ENCODE data around the gene EFNA5.

Gene EFNA5

GRCh38 chr5:107377277-107377609 is 293.5 kb downstream of the EFNA5 start:
- DNase-seq (ENCODE audit: low read depth, low spot score): no peak
- no peak overlapping the region for H3K4me3 ChIP-seq (ENCODE audit: low read length)

DNA sequence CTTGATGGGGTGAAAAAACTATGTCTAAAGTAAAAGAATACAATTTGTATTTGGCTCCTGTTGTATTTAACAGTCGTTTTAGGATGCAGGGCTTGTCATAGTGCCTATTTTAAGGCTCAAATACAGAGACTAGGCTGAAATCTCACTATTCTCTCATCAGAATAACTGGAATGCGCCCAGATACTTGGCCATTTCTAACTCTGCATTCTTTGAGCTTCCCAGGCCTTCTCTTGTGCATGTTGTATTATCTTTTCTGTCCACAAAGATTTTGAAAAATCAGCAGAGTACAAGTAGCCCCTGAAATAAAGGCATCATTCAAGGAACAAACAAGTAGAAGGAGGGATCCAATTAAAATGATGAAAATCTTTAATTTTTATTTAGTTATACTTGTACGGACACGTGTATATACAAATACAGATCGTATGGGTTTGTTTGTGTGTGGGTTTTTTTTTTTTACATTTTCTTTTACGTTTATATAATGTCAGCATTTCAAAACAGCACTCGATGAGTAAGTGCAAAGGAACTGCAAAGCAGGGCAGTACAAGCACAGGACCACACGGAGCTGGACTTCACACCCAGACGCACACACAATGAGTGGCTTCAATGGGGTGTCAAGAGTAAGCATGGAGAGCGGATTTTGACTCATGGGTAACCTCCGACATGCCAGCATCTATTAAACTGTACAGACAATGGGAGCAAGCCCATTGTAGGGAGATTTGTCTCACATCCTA is 294.0 kb downstream of the EFNA5 start:
- no peak overlapping the region for H3K4me3 ChIP-seq (ENCODE audit: low read length)
- no peak for DNase-seq (ENCODE audit: low read depth, low spot score)

- H3K4me3 ChIP-seq (ENCODE audit: low read length): no peak overlapping the region
- DNase-seq (ENCODE audit: low read depth, low spot score): no peak
Measured at GRCh38 chr5:107373549-107374263, 297.0 kb downstream of the EFNA5 start.

DNA sequence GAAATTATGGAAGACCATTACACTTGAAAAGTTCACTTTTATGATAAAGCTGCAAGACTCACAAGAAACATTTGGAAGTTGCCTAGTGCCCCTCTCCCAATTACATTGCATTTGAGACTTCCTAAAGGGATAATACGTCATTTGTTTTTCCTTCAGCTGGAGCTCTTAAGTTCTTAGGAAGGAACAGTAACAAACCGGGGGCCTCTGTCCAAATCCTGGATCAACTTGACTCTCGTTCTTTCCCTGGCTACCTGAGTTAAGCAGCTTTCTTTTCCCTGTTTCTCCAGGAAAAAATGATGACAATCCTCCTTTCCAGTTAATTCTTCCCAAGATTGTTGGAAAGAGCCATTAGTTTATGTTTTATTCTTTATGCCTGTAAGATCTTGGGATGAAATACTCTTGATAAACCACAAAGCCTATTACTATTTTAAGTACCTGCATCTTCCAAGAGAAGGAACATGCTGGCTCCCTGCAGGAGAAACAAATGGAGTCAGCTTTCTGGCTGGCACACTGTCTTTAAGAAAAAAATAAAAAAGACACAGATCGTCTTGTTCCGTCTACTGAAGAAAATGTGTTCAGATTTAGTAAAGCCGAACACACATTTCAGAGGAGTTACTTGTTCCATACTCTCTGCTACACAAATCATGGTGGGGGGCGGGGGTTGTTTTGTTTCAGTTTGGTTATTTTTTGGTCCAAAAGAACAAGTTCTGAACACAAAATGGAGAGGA is 297.9 kb downstream of the EFNA5 start:
- H3K4me3 ChIP-seq (ENCODE audit: low read length): no peak overlapping the region
- DNase-seq (ENCODE audit: low read depth, low spot score): no peak

- no peak overlapping the region for H3K4me3 ChIP-seq (ENCODE audit: low read length)
- no peak for DNase-seq (ENCODE audit: low read depth, low spot score)
Measured at GRCh38 chr5:107370396-107370968, 300.3 kb downstream of the EFNA5 start.

GRCh38 chr5:107369622-107370021 is 301.1 kb downstream of the EFNA5 start:
- no peak for DNase-seq (ENCODE audit: low read depth, low spot score)
- H3K4me3 ChIP-seq (ENCODE audit: low read length): no peak overlapping the region

- no peak for DNase-seq (ENCODE audit: low read depth, low spot score)
- H3K4me3 ChIP-seq (ENCODE audit: low read length): no peak overlapping the region
Measured at GRCh38 chr5:107368615-107369014, 302.1 kb downstream of the EFNA5 start.

DNA sequence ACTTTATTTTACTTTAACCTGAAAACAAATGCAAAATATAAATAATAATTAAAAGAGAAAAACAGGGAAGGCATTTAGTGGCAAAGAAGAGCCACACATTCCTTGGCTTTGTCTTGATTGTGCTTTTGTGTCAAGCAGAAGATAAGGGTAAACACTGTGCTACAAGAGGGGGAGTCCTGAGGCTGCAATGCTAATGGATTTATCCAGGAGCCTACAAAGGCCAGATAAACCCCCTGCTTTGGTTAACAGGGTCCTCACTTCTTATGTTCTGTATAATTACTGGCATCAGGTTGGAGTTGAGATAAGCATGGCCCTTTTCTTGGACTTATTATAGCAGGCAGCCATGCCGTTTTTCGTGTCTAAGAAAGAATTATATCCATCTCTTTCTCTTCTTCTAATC is 302.8 kb downstream of the EFNA5 start:
- no peak overlapping the region for H3K4me3 ChIP-seq (ENCODE audit: low read length)
- no peak for DNase-seq (ENCODE audit: low read depth, low spot score)

GRCh38 chr5:107367480-107367879 is 303.3 kb downstream of the EFNA5 start:
- no peak overlapping the region for H3K4me3 ChIP-seq (ENCODE audit: low read length)

DNA sequence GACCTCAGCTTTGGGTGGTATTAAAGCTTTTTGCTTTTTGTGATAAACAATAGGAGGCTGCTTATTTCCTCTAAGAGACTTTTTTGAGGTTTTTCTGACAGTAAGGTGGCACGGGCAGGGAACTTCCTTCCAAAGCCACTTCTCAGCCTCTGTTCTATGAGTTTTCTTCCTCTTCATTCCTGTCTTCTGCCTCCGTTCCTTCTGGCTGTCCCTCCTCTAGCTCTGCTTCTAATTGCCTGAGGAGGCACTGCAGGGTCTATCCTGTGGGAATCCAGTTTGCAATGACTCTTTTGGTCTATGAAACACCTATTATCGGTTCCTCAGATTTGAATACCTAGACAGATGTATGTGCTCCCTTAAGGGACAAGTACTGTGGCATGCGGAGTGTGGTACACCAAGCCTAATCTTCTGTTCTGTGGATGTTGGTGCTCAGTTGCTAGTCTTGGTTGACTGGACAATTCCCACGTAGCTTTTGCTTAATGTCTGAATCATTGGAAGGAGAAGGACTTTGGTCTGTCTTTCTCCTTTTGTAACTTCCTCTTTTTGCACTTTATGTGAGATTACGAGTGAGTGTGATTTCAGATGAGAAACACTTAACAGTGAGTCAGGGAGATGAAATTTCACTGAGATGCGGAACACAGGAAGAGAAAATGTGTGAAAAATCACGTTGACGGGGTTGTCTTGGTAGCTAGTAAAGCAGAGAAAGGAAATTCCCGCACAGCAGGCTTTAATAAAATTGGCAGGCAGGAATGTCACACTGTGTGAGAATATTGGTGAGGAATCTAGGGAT is 305.2 kb downstream of the EFNA5 start:
- DNase-seq (ENCODE audit: low read depth, low spot score): no peak
- no peak overlapping the region for H3K4me3 ChIP-seq (ENCODE audit: low read length)

More at GRCh38 chr5:107367480-107367879, 303.3 kb downstream of the EFNA5 start:
- no peak for DNase-seq (ENCODE audit: low read depth, low spot score)

DNA sequence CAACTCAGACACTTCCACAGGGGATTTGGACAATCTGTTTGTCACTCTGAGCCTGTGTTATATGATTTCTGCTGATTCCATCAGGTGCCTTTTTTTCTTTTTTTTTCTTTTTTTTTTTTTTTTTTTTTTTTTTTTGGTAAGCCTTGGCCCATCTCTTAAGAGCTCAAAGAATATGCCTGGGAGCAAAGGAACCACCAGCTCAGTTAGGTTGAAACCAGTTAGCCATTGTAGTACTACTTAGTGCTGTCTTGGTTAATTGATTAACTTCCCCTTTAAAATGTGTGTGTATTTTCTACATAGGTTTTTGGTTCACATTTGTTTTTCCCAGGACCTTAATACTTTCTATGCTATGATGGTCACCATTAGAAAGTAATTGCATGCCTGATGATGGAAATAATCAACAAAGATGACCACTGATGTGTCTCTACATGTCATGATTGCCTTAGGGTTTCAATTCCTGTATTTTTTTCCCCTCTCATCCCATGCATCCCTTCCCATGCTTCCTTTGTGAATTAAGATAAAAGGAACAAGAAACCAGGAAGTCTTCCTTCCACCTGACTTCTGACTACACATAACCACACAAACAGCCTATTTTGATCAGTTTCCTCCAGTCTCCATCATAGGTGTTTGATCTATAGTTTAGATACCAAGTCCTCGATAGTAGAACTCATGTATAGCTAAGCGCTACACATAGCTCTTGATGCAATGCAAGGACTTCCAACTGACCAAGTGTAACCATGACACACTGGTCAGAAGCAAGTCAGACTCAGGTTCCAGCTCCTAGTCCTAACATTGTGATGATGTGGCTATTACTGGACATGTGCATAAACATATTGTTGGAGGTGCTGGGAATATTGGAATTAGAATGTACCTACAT is 306.1 kb downstream of the EFNA5 start:
- DNase-seq (ENCODE audit: low read depth, low spot score): no peak
- no peak overlapping the region for H3K4me3 ChIP-seq (ENCODE audit: low read length)

- no peak for DNase-seq (ENCODE audit: low read depth, low spot score)
- H3K4me3 ChIP-seq (ENCODE audit: low read length): no peak overlapping the region
Measured at GRCh38 chr5:107363768-107364167, 307.0 kb downstream of the EFNA5 start.

GRCh38 chr5:107361945-107362344 is 308.8 kb downstream of the EFNA5 start:
- DNase-seq (ENCODE audit: low read depth, low spot score): no peak
- no peak overlapping the region for H3K4me3 ChIP-seq (ENCODE audit: low read length)

GRCh38 chr5:107359916-107360234 is 310.9 kb downstream of the EFNA5 start:
- no peak overlapping the region for H3K4me3 ChIP-seq (ENCODE audit: low read length)

GRCh38 chr5:107359033-107359915 is 311.5 kb downstream of the EFNA5 start:
- no peak overlapping the region for H3K4me3 ChIP-seq (ENCODE audit: low read length)
- no peak for DNase-seq (ENCODE audit: low read depth, low spot score)

More at GRCh38 chr5:107359916-107360234, 310.9 kb downstream of the EFNA5 start:
- DNase-seq (ENCODE audit: low read depth, low spot score): no peak

DNA sequence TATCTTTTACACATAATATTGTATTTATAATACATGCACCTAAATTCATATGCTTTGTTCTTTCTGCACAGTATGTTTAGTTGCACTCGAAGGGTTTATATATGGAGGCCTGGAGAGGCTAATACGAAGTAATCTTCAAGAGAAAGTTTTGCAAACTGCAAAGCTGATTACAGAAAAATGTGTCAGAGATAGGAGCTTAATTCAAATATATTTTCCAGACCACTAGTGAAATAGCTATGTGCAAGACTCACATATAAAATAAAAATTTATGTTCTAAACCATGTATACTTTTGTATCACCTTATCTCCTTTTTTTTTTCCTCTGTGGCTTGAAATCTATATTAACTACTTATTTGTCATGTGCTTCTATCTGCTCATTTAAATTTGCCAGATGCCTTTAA is 313.8 kb downstream of the EFNA5 start:
- DNase-seq (ENCODE audit: low read depth, low spot score): no peak
- H3K4me3 ChIP-seq (ENCODE audit: low read length): no peak overlapping the region

DNA sequence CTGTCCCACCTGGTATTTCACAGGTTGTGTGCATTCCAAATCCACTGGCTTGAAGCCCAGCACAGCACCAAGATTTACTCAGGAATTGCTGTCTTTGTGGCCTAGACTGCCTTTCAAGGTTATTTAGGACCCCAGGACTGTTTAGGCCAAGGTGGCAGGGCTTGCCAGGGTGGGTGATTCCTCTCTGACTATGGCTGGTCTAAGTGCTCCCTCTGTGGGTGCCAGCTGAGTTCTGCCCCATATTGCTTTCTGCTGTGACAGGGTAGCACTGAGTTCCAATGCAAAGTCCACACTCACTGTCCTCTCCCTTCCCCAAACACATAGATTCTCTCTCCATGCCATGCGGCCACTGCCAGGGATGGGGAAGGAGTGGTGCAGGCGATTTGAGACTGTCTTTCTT is 318.2 kb downstream of the EFNA5 start:
- no peak overlapping the region for H3K4me3 ChIP-seq (ENCODE audit: low read length)
- DNase-seq (ENCODE audit: low read depth, low spot score): no peak

All from Jurkat, Clone E6-1 (cell line).